Esophagus muscularis mucosa (tissue), 2 donors: ENCODE measurements around the gene PECR.

Source experiments
- POLR2A ChIP-seq: fragments of 450-650 bp; IDR thresholded peaks from one replicate; pipeline ENCODE4 v1.6.1; 2017; ENCODE audit warnings: antibody characterized with exemption, moderate library complexity, mild to moderate bottlenecking, low read depth
- POLR2AphosphoS5 ChIP-seq, 2 donors: sonication (generic); formaldehyde crosslinking; IDR thresholded peaks; one replicate each; pipeline ENCODE4 v1.6.1; 2017; ENCODE audit warnings: antibody characterized with exemption in 2 of 2

DNA sequence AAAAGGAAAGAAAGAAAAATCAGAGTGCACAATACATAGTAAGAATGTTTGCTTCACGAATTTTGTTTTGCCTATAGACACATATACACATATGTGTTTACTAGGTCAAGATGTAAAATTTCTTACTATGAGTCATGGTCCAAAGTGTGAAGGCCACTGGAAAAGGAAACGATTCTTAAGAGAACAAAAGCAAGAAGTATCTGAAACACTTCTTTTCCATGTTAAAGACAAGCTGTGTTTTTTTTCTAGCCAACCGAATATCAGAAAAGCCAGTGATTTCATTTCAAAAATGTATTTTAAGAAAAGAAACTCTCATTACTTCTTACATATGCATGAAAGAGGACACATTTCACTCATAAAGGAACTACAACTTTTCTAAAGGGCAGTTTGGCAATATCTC lies 24.9 kb downstream of the PECR start:
- TF ChIP-seq POLR2A (no peak), POLR2AphosphoS5 (IDR thresholded peaks at IDR 0.05) (no peak)
